Measurements from ENCODE around the gene AQP3.

AQP3 gene

DNA sequence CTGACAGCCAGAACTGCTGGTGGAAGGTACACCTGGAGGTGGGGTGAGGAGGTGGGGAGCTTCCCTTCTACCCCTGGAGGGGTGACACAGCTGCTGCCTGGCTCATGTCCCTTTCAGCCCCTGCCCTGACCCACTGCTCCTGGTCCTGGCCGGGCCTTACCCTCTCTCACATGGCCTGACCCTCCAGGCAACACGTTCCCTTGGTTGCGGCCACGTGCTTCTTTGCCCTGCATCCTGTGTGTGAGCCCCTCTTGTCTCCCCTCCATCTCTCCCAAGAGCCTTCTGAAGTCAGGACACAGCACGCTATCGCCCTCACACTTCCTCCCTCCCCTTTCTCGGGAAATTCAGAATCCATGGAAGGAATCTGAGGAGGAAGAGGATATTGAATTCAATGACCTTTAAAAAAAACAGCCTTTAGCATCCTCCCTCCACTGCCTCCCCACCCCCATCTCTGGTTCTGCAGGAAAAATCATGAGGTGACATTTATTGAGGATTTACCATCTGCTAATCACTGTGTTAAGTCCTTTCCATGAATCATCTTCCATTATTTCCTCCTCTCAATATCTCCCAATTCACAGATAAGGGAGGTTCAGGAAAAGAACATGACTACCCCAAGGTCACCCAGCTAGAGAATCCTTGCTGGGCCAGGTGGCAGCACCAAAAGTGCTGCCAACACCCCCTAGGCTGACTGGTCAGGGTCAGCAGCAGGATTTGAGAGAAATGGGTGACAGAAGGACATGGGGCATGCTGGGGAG lies 8.3 kb downstream of the AQP3 start:
- TF ChIP-seq ZFX (IDR thresholded peaks at IDR 0.05; ENCODE audit: borderline replicate concordance) = no peak
- TF ChIP-seq, protein P1, sequence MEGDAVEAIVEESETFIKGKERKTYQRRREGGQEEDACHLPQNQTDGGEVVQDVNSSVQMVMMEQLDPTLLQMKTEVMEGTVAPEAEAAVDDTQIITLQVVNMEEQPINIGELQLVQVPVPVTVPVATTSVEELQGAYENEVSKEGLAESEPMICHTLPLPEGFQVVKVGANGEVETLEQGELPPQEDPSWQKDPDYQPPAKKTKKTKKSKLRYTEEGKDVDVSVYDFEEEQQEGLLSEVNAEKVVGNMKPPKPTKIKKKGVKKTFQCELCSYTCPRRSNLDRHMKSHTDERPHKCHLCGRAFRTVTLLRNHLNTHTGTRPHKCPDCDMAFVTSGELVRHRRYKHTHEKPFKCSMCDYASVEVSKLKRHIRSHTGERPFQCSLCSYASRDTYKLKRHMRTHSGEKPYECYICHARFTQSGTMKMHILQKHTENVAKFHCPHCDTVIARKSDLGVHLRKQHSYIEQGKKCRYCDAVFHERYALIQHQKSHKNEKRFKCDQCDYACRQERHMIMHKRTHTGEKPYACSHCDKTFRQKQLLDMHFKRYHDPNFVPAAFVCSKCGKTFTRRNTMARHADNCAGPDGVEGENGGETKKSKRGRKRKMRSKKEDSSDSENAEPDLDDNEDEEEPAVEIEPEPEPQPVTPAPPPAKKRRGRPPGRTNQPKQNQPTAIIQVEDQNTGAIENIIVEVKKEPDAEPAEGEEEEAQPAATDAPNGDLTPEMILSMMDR (IDR thresholded peaks at IDR 0.05) = no peak
- no peak overlapping the region for H3K27ac ChIP-seq

DNA sequence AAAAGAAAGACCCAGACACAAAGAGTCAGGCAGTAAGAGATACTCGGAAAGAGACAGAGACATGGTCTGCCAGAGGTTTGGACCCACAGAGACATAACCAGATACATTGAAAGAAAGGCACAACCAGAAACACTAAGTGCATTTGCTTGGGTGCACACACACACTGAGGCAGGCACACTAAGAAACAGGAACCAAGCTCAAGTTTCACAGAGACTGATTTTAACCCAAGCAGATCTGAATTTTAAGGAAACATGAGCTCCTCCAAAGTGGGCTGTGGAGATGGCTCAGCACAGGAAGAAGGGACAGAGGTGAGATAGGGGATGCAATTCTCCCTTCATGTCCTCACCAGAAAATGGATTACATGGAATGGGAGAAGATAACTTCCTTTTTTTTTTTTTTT lies 9.5 kb downstream of the AQP3 start:
- no peak overlapping the region for H3K27ac ChIP-seq
- TF ChIP-seq ZFX (IDR thresholded peaks at IDR 0.05; ENCODE audit: borderline replicate concordance) = no peak
- TF ChIP-seq, protein P1 (IDR thresholded peaks at IDR 0.05) = no peak

DNA sequence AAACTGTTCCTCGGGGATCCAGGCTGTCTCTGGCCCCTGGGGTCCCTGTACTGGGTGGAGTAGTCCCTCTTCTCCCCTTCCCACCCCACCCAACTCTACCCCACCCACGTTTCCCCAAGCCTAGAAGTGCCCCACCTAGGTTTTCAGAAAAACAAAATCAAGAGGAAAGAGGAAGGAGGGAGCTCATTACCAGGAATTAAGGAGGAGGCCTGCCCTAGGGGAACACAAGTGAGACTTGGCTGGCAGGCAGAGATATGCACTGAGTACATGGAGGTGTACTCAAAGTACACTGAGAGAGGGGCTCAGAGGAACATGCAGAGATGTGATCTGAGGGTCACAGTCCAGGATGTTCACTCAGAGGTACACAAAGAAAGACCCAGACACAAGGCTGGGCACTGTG lies 10.2 kb downstream of the AQP3 start:
- TF ChIP-seq, protein P1 (IDR thresholded peaks at IDR 0.05) = no peak
- TF ChIP-seq ZFX (IDR thresholded peaks at IDR 0.05; ENCODE audit: borderline replicate concordance) = no peak
- H3K27ac ChIP-seq = no peak overlapping the region

DNA sequence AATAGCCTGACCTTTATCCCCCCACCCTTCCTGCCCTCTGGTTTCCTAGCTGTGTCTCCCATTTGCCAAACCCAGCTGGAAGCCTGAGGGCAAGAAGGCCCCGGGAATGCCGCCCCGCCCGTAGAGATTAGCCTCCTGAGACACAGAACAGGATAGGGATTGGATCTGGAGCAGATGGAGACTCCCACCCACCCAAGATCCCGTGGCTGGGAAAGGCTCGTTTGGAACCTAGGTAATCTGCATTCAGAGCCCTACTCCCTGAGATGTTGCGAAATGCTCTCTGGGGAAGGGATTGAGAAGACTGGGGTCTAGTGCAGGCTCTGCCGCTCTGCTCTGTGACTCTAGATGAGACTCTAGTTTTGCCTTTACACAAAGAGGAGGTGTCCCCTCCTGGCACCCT lies 10.9 kb downstream of the AQP3 start:
- H3K27ac ChIP-seq = no peak overlapping the region
- no peak for TF ChIP-seq ZFX (IDR thresholded peaks at IDR 0.05; ENCODE audit: borderline replicate concordance)
- TF ChIP-seq, protein P1 (IDR thresholded peaks at IDR 0.05) = no peak

DNA sequence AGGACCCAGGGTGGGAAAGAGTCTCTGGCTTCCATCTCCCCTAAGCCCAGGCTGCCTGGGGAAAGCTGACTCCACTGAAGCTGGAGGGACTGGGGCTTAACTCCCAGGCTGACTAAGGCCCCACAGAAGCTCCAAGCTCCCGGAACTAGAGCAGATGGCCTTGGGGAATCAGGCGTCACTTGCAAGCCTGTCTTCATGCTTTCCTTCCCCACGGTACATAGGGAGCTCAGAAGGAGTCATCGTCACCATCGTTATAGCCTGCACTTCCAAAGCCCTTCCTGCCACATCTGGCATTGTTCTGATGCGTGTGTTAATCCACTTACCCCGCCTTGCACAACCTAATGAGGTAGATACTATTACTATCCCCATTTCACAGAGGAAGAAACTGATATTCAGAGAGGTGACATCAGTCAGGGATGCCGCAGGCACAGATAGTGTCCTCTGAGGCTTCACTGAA lies 11.5 kb downstream of the AQP3 start:
- TF ChIP-seq, protein P1 (IDR thresholded peaks at IDR 0.05) = no peak
- no peak for TF ChIP-seq ZFX (IDR thresholded peaks at IDR 0.05; ENCODE audit: borderline replicate concordance)

DNA sequence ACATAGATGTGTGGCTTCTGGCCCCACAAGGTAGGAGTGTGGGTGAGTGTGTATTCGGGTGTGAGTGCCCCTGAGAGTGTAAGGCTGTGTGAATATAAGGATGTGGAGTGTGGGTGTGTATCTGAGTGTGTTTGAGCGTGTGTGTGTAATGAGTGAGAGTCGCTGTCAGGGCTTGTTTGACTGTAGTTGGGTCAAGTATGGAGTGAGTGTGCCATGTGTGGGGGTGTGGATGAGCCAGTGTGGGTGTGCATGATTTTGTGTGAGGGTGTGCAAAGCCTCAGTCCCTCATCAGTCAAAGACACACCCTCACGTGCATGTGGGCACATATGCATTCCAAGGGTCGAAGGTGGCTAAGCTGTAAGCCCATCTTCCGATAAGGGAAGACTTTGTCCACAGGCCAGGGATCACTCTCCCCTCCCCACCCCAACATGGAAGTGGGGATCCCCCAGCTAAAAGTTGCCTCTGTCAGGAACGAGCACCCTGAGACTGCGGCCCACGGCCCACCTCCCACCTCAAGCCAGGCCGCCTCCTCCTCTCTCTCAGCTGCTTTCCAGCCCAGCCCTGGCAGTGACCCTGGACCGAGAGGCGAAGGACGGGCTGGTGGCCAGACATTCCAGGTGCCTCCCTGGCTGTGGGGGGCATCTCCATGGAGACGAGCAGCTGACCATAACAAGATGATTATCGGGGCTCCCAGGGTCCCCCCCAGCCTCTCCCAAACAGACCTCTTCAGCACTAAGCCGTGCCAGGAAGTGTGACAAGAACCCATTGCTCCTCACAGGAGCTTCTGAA lies 12.9 kb downstream of the AQP3 start:
- TF ChIP-seq ZFX (IDR thresholded peaks at IDR 0.05; ENCODE audit: borderline replicate concordance) = no peak
- TF ChIP-seq, protein P1 (IDR thresholded peaks at IDR 0.05) = no peak
- no peak overlapping the region for H3K27ac ChIP-seq

More for the DNA sequence above, 11.5 kb downstream of the AQP3 start:
- H3K27ac ChIP-seq = no peak overlapping the region

DNA sequence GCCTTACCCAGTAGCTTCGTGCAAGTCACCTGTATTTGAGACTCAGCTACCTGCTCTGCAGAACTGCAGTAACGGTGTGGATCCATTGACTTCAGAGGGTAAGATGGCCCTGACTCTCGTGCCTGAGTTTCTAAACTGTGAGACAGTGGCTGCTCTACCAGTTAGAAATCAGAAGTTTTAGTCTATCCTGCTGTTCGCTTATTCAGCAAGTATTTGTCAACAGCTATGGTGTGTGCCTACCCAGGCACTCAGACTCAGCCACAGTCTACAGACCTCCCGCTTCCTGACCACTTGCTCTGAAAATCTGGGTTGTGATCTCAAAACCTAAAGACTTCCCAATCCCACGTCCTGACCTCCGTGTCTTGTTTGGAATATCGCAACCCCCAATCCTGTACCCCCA lies 13.5 kb downstream of the AQP3 start:
- TF ChIP-seq, protein P1 (IDR thresholded peaks at IDR 0.05) = no peak
- TF ChIP-seq ZFX (IDR thresholded peaks at IDR 0.05; ENCODE audit: borderline replicate concordance) = no peak
- H3K27ac ChIP-seq = no peak overlapping the region

All from 22Rv1 (cell line).